Activated naive CD8-positive, alpha-beta T cell treated with anti-CD3 and anti-CD28 coated beads, Interleukin-2, amount 10 ng/mL, durations not matched to agents 7 days and 5 days (primary cell): ENCODE data around the gene ZNF584. TPM values are rescaled to one million over a fixed set of nuclear protein-coding genes. Genes with fewer than 3 reads are reported as not detected.
"Not testable (repeated sequence)": the region's sequence is repeated elsewhere in the genome, so short reads cannot be mapped to it uniquely, and the experiment has no call there.

Source experiments
- ATAC-seq: fragments of 150-1000 bp; cut with Tn5 transposase; one replicate; pipeline ENCODE4 v1.10.0; 2021; ENCODE audit warnings: low read depth, moderate library complexity
- POLR2A ChIA-PET: fragments of 350-600 bp; sonication (Branson Sonifier 250); formaldehyde crosslinking; loops from one replicate; lab custom pipeline; 2021; ENCODE audit warnings: antibody characterized with exemption; lab: Charles Lee
- DNase-seq: peaks from one replicate; pipeline ENCODE4 v3.0.0; 2021
- H3K27ac Mint-ChIP-seq: one replicate; pipeline ENCODE4 v1.8.0; 2022; ENCODE audit warnings: mild to moderate bottlenecking, mixed read lengths
- H3K27me3 Mint-ChIP-seq: one replicate; pipeline ENCODE4 v1.8.0; 2022; ENCODE audit warnings: mild to moderate bottlenecking, moderate library complexity, mixed read lengths
- H3K36me3 Mint-ChIP-seq: one replicate; pipeline ENCODE4 v1.8.0; 2021; ENCODE audit warnings: mild to moderate bottlenecking, mixed read lengths
- H3K4me1 Mint-ChIP-seq: one replicate; pipeline ENCODE4 v1.8.0; 2021; ENCODE audit warnings: mixed read lengths
- H3K4me3 Mint-ChIP-seq: one replicate; pipeline ENCODE4 v1.8.0; 2022; ENCODE audit warnings: mild to moderate bottlenecking, moderate library complexity, mixed read lengths
- H3K9me3 Mint-ChIP-seq: one replicate; pipeline ENCODE4 v1.8.0; 2021; ENCODE audit warnings: mixed read lengths
- total RNA-seq, 2 experiments: library from RNA; stranded (reverse); gene quantifications; one replicate each; pipeline ENCODE4 v1.2.3, GENCODE V29; 2021

Gene ZNF584
- total RNA-seq = 10 to 100 TPM in 1 of 2 experiments, 1 to 10 TPM in 1; 8.6 to 10.6 TPM

DNA sequence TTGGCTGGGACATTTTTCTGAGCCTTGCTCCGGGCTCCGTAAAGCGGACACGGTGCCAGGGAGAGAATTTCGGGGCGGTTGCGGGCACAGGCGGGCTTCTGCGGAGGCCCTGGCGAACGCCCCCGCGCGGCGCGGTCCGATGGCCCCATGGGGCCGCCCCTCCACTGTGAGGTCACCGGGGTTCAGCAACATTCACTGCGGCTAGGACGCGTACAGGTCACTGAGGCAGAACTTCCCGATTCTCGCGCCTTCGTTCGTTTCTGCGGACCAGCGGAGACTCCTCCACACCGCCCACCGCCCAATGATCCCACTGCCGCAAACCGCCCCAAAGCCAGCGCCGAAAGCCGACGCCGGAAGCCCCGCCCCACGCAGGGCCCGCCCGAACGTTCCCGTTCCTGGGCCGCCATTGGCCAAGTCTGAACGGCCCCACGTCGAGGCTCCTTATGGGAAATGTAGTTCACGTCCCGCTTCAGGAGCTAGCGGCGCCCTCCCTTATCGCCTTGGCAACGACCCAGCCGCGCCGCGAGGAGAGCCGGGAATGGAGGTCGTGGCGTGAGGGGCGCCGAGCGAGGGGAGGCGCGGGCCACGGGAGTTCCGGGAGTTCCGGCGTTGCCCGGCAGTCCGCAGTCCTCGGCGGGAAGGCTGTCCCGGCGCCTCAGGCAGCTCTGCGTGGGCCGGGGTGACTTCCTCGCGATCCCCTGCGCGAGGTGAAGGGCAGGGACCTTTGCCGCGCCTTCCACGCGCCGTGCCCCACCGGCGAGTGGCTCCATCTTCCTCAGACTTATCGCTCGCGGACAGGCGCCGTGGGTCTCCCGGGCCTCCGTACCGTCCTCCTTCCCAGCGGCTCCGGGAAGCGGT, at the start of gene ZNF584:
TSS of gene ZNF584 (plus strand) at position 498 of the 858 bp plus-strand sequence. CDS start 499 bp downstream, outside the sequence.
- Mint-ChIP-seq H3K4me1 (peaks cover 33% of the 10 kb centered on the region), H3K36me3 (peaks cover 6% of the 10 kb centered on the region), H3K4me3 (peak within 1 kb of the TSS; percentile 95), H3K9me3 (no peaks in the 10 kb centered on the region), H3K27ac (peak within 1 kb of the TSS; percentile 95), H3K27me3 (no peaks in the 10 kb centered on the region)
- peak; percentile 95 for ATAC-seq
- POLR2A ChIA-PET = interaction anchor here (0.6 to 1.4 kb wide), 9 partner anchors 27 to 217 kb away, joined by 3 to 6 read pairs (median 3); partner anchors contain the start of genes ZNF132, ZNF324B and ZNF8
- peak; percentile 95 for DNase-seq

DNA sequence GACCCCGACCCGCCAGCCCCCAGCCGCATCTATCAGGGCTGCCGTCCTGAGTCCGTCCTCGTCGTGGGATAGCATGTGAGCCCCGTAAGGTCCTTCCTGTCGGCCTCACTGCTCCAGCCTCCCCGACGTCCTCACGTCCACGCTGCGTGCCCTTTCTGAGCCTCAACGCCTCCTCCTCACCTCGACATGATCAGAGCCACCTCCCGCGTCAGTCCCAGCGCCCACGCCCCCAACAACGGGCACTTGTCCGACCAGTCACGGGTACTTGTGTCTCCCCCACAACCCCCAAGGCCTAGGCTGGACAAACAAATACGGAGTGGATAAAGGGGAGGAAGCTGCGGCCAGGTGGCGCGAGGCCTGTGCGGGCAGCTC, 46.6 kb upstream of the ZNF584 start:
- POLR2A ChIA-PET = interaction anchor here (0.8 to 5.0 kb wide), 16 partner anchors 10 to 200 kb away, joined by 3 to 50 read pairs (median 6); partner anchors contain the start of genes RPS5, ZBTB45, ZNF274 and ZNF324B
- DNase-seq = peak; percentile 69

DNA sequence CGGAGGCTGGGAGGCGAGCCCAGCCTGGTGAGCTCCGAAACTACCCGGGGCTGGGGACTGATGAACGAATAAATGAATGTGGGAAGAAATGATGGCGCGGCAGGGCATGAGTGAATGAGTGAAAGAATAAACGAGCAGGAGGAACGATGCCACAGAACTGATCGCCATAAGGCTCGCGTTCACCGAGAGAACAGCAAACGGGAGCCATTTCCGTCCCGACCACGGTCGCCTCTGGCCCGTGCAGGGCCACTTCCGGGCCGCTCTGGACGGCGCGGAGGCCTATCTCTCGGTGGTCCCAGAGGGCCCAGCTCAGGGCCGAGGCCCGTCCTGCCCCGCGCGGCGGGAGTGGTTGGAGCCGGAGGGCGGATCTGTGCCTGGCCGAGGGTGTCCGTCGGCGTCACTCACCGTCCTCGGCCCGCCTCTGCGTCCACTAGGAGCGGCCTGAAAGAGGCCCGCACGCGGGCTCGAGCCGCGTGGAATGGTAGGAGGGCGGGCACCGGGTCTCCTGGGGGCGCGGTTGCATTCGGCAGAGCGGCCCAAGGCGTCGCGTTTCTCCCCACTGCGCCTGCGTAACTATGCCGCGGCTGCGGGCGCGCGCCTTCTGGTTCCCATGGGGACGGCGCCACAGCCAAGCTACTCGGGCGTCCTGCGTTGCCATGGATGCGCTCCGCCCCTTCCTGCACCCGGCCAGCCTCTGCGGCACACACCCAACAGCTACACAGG, 46.0 kb upstream of the ZNF584 start, which contains the start of gene ZNF497:
TSS of gene ZNF497 (minus strand) at position 480 of the 723 bp plus-strand sequence. CDS start 5,116 bp downstream, outside the sequence.
- H3K4me1 Mint-ChIP-seq = peaks cover 13% of the 10 kb centered on the region
- peak; percentile 87 for ATAC-seq
- H3K9me3 Mint-ChIP-seq = no peaks in the 10 kb centered on the region
- POLR2A ChIA-PET = interaction anchor here (0.6 to 5.0 kb wide), 23 partner anchors 10 to 200 kb away, joined by 3 to 50 read pairs (median 4); partner anchors contain the start of genes RPS5, ZBTB45, ZNF274 and ZNF324B
- peak within 1 kb of the TSS; percentile 94 for H3K27ac Mint-ChIP-seq
- H3K27me3 Mint-ChIP-seq = no peaks in the 10 kb centered on the region
- peak; percentile 98 for DNase-seq
- H3K36me3 Mint-ChIP-seq = no peaks in the 10 kb centered on the region
- H3K4me3 Mint-ChIP-seq = peak within 1 kb of the TSS; percentile 94

More for the DNA sequence above, 46.6 kb upstream of the ZNF584 start:
- Mint-ChIP-seq H3K9me3 (no peaks in the 10 kb centered on the region), H3K4me1 (peaks cover 13% of the 10 kb centered on the region), H3K27ac (peak overlapping the region; percentile 94), H3K27me3 (no peaks in the 10 kb centered on the region), H3K36me3 (no peaks in the 10 kb centered on the region), H3K4me3 (peak overlapping the region; percentile 94)
- ATAC-seq = peak; percentile 11

DNA sequence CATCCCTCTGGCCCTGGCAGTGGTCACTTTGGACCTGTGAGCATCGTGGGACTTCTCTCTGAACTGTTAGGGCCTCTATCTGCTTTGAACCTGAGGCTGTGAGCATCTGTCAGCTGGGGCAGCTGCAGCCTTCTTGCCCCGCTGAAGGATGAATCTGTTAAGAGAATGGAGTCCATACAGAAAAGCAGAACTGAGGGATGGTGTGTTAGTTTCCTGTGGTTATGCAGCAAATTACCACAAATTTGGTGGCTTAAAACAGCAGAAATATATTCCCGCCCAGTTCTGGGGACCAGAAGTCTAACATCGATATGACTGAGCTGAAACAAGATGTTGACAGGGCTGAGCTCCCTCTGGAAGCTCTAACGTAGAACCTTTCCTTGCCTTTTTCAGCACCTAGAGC, 44.3 kb upstream of the ZNF584 start:
- Mint-ChIP-seq H3K36me3 (no peaks in the 10 kb centered on the region), H3K27me3 (no peaks in the 10 kb centered on the region), H3K4me3 (no peak overlapping the region), H3K9me3 (no peaks in the 10 kb centered on the region), H3K4me1 (peaks cover 11% of the 10 kb centered on the region), H3K27ac (no peak overlapping the region)
- DNase-seq = no peak
- ATAC-seq = no peak
- POLR2A ChIA-PET = interaction anchor here (0.9 to 5.0 kb wide), 5 partner anchors 8 to 181 kb away, joined by 3 to 50 read pairs (median 14); partner anchors contain the start of gene ZNF837

DNA sequence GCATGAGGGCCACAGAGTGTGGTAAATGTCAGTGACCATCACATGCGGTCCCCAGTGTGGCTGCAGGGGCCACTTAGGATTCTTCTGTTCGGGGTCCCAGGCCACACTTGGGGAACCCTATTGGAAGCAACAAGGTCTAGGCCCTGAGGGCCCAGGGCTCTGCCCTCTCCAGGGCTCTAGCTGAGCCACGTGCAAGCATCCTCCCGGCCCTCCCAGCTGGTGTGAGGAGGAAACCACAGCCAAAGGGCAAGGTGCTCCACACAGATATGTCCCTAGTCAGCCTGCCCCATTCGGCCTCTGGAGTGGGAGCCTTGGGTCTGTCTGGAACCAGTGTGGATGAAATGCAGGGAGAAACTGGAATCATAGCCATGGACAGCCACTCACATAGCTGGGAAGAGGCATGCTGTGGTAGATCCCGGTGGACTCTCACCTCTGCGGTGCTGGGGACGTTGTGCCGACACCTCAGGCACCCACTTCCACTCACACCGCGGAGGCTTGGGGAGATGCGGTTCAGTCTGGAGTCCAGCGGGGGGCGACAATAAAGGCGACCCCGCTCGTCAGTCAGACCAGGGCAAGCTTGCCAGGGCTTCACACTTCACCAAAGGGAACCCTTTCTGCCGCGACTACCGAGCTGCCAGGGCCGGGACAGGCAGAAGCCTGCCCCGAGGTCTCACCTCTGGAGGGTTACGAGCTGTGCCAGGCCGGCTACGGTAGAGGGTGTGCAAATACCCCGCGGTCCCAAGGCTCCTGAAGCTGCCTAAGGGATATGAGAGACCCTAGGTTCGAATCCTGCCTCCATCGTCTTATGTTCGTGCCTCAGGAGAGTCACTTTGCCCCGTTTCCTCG, 41.6 kb upstream of the ZNF584 start:
- POLR2A ChIA-PET = interaction anchor here (0.7 to 1.3 kb wide), 2 partner anchors 15 to 19 kb away, joined by 3 to 4 read pairs; partner anchors contain the start of gene ZNF837
- ATAC-seq (no peak), DNase-seq (no peak)
- Mint-ChIP-seq H3K9me3 (no peaks in the 10 kb centered on the region), H3K36me3 (no peaks in the 10 kb centered on the region), H3K27ac (no peak overlapping the region), H3K4me1 (peaks cover 7% of the 10 kb centered on the region), H3K27me3 (no peaks in the 10 kb centered on the region), H3K4me3 (no peak overlapping the region)

DNA sequence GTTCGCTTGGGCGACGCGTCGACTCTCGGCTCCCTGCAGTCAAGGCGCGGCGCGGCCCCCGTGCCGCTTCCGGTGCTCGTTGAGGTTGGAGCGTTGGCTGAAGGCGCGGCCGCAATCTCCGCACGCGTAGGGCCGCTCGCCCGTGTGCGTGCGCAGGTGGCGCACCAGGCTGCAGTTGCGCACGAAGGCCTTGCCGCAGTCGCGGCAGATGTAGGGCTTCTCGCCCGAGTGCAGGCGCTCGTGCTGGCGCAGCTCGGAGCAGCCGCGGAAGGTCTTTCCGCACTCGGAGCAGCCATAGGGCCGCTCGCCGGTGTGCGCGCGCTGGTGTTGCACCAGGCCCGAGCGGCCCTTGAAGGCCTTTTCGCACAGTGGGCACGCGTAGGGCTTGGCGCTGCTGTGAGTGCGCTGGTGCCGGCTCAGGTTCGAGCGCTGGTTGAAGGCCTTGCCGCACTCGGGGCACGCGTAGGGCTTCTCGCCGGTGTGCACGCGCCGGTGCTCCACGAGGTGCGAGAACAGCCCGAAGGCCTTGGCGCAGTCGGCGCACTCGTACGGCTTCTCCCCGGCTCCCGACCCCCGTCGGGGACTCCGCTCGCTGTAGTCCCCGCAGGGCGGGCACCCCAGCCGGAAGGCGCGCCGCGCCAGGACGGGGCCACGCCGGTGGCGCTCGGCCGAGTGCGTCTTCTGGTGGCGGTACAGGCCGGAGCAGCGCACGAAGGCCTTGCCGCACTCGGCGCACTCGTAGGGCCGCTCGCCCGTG, 40.6 kb upstream of the ZNF584 start:
- DNase-seq = no peak
- H3K27me3 Mint-ChIP-seq = no peaks in the 10 kb centered on the region
- H3K27ac Mint-ChIP-seq = no peak overlapping the region
- H3K9me3 Mint-ChIP-seq = no peaks in the 10 kb centered on the region
- peaks cover 2% of the 10 kb centered on the region for H3K4me1 Mint-ChIP-seq
- H3K36me3 Mint-ChIP-seq = no peaks in the 10 kb centered on the region
- ATAC-seq = no peak
- H3K4me3 Mint-ChIP-seq = no peak overlapping the region
- POLR2A ChIA-PET = no interaction called here

DNA sequence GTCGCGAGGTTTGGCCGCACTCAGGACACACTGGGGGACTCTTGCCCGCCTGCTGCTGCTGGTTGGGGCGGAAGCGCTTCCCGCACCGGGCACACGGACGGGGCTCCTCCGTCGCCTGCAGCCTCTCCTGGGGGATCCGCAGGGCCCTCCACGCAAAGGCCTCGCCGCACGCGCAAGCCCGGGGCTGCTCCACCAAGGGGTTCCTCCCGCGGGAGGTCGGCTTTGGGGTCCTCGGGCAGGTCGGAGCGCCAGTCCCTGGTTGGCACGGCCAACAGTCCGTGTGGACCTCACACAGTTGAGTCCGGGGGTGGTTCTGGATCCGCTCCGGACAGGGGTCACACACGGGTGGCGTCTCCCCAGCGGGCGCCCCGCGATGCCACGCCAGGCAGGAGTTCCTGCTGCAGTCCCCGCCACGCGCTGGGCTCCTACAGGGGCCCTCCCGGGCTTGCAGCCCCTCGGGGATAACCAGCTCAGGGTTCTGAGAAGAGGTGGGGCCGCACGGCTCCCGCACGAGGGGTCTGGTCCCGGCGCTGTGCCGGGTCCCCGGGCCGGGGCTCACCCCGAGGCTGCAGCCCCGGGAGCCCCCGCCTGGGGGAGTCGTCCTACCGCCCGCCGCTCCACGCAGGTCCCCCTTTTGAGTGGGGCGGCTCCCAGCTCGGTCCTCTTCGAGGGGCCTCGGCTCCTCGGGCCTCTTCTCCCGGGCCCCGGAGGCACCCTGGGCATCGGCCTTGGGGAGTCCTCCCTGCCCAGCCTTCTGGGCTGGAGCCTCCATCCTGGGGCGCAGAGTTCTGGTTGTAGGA, 39.7 kb upstream of the ZNF584 start:
- Mint-ChIP-seq H3K4me3 (no peak overlapping the region), H3K4me1 (peaks cover 1% of the 10 kb centered on the region), H3K36me3 (no peaks in the 10 kb centered on the region), H3K27me3 (no peaks in the 10 kb centered on the region), H3K27ac (no peak overlapping the region), H3K9me3 (no peaks in the 10 kb centered on the region)
- DNase-seq = no peak
- no peak for ATAC-seq
- POLR2A ChIA-PET = no interaction called here

DNA sequence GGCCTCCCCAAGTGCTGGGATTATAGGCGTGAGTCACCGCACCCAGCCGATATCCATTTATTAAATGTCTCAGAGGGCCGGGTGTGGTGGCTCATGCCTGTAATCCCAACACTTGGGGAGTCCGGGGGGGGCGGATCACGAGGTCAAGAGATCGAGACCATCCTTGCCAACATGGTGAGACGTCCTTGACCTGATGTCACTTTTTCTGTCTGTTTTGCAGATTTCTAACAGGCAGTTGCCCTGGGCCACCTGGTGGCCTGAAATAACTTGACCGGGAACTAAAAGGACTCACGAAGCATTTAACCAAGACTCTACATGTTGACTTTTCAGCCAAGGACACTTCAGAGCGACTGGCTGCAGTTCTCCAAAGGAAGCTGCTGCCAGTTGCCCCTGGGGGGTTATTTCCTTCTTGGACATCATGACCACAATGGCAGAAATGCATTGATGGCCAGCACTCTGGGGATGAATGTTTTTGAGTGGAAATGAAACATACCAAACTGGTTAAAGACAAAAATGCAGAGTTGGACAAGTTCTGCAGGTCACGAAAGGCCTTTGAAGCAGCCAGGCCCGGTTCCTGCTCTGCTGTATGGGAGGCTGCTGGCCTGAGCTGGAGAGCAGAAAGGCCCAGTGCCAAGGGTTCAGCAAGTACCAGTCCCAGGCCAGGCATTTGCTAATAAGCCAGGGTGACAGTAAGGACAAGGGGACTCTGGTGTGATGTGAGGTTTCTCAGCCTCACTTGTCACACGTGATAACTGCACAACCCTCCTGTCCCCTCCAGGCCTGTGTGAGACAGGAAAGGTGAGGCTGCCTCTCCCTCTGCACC, 35.9 kb upstream of the ZNF584 start:
- Mint-ChIP-seq H3K27ac (no peak overlapping the region), H3K36me3 (no peaks in the 10 kb centered on the region), H3K4me3 (no peak overlapping the region), H3K27me3 (no peaks in the 10 kb centered on the region), H3K9me3 (no peaks in the 10 kb centered on the region), H3K4me1 (no peaks in the 10 kb centered on the region)
- DNase-seq = no peak
- POLR2A ChIA-PET = interaction anchor here (3.1 kb wide), 1 partner anchor 9 kb away, joined by 14 read pairs; the partner anchor contains the start of gene ZNF497
- ATAC-seq = no peak

DNA sequence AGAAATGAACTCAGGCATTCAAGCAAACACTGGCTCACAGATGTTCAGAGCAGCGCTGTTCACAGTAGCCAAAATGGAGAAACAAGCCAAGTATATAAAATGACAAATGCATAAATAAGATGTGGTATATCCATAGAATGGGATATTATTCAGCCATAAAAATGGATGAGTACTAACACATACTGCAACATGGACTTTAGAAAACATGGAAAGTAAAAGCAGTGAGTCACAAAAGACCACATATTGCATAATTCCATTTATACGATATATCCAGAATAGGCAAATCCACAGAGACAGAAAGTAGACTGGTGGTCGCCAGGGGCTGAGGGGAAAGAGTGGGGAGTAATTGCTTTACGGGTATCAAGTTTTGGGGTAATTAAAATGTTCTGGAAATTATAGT, 34.2 kb upstream of the ZNF584 start:
- no peak overlapping the region for H3K27ac Mint-ChIP-seq
- H3K4me1 Mint-ChIP-seq = no peaks in the 10 kb centered on the region
- no peak overlapping the region for H3K4me3 Mint-ChIP-seq
- H3K27me3 Mint-ChIP-seq = no peaks in the 10 kb centered on the region
- ATAC-seq (no peak), DNase-seq (no peak)
- H3K36me3 Mint-ChIP-seq = no peaks in the 10 kb centered on the region
- POLR2A ChIA-PET = interaction anchor here (1.0 to 3.1 kb wide), 2 partner anchors 11 to 170 kb away, joined by 3 to 14 read pairs; partner anchors contain the start of genes TRIM28 and ZNF497
- H3K9me3 Mint-ChIP-seq = no peaks in the 10 kb centered on the region

DNA sequence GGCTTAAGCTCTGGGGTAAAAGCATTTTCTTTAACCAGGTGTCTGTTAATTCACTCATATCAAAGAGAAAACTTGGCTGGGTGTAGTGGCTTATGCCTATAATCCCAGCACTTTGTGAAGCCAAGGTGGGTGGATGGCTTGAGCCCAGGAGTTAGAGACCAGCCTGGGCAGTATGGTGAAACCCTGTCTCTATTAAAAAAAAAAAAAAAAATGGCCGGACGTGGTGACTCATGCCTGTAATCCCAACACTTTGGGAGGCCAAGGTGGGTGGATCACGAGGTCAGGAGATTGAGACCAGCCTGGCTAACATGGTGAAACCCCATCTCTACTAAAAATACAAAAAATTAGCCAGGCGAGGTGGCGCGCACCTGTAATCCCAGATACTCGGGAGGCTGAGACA, 31.7 kb upstream of the ZNF584 start:
- POLR2A ChIA-PET = interaction anchor here (0.7 to 2.2 kb wide), 3 partner anchors 14 to 148 kb away, joined by 3 to 7 read pairs (median 3); partner anchors contain the start of gene ZNF497
- not testable (repeated sequence) for H3K9me3 Mint-ChIP-seq, H3K4me1 Mint-ChIP-seq, H3K4me3 Mint-ChIP-seq, H3K36me3 Mint-ChIP-seq, H3K27me3 Mint-ChIP-seq, ATAC-seq, DNase-seq, H3K27ac Mint-ChIP-seq
